Fibroblast of skin of scalp (primary cell): Measurements from ENCODE around the gene DLEC1.
"Not testable (repeated sequence)": the region's sequence is repeated elsewhere in the genome, so short reads cannot be mapped to it uniquely, and the experiment has no call there.

Experiments
- DNase-seq: peaks from one replicate; pipeline ENCODE4 v3.0.0-alpha.2; 2013

DLEC1 gene

DNA sequence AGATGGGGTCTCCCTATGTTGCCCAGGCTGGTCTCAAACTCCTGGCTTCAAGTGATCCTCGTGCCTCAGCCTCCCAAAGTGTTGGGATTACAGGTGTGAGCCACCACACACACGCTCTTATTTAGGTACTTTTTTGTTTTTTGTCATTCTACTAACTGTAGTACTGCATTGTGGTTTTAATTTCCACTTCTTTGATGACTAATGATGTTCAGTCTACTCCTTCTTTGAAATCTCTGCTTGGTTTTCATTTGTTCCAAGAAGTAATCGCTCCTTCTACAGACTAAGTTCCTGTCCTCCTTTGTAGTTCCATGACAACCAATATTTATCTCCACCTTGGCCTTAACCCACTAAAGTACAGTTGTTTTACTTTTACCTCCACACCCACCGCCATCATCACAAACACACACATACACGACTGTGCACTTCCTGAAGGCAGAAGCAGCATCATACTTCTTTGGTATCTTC lies 529 bp upstream of the DLEC1 start:
- no peak for DNase-seq

DNA sequence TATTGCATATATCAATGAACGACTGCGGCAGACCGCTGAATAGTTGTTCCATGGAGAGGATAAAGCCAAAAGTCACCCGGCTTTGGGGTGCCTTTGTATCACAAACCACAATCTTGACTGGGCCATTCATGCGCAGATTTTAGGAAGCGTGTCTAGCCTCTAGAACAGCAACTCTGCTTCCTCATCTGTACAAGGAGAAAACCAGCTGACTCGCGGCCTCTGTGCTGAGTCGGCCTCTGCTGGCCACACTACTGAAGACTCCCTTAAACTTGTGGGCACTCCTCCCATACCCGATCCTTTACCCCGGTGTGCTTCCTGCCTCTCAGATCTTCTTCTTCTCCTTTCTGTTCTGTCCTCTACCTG lies 872 bp downstream of the DLEC1 start:
- DNase-seq = peak; percentile 36

- DNase-seq = no peak
These were observed 1.4 kb downstream of the DLEC1 start for GRCh38 chr3:38040401-38040800.

GRCh38 chr3:38043486-38043885 lies 4.5 kb downstream of the DLEC1 start:
- no peak for DNase-seq

DNA sequence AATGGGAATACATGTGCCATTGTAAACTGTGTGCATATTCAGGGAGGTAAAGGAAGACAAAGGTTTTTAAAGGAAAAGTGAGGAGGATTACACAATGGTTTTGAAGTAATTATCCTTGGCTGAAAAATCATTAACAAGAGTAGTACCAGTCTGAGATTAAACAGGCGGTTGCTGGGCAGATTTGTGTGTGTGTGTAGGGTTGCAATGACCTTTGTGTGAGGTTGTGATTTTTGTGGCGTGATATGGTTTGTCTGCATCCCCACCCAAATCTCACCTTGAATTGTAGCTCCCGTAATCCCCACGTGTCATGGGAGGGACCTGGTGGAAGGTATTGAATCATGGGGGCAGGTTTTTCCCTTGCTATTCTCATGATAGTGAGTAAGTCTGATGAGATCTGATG lies 7.0 kb downstream of the DLEC1 start:
- DNase-seq = no peak

- DNase-seq = no peak
These were observed 7.8 kb downstream of the DLEC1 start for GRCh38 chr3:38046821-38047220.

- DNase-seq = no peak
These were observed 8.9 kb downstream of the DLEC1 start for GRCh38 chr3:38047896-38048295.

DNA sequence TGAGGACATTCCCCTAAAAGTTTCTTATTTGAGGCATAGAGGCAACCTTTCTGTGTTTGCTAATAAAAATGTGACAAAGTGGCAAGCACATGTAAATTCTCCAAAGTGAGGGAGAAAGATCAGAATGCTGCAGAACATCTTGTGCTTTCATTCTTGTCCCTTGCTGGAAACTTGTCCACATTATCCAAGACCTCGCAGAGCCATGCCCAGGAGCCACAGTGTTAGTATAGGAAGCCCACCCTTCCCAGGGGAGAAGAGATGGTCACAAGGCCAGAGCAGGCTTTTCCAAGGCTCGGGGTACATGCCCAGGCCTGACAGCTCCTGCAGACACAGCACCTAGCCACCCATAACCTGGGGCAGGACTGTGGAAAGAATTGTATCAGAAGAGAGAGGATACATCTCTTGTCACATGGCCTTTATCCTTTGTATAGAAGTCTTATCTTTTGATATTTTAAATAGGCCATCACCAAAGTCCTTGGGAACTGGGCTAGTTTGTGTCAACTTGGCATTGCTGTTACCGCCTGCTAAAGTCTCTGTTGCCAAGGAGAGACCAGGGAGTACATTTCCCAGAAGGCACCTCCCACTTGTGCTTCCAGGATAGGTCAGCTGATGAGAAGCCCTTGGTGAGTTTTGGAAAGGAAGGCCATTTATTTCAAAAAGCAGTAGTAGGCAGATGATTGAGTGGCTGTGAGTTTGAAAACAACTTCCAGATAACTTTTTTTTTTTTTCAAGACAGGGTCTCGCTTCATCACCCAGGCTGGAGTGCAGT lies 10.5 kb downstream of the DLEC1 start:
- no peak for DNase-seq

DNA sequence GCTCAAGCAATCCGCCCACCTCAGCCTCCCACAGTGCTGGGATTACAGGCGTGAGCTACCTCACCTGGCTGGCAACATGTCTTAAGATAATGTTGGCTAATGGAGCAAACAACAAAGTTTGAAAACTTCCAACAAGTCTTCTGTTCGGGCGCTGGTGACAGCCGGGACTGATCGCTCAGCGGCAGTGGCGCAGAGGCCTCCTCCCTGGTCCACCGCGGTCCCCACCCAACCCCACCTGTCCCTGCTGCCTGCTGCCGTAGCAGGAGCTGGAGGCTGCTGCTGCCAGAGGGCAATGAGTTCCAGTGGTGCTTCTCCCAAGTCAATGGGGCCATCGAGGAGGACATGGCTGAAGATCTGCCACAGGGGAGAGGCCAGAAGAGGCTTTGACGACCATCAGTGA lies 12.1 kb downstream of the DLEC1 start:
- DNase-seq = no peak

DNA sequence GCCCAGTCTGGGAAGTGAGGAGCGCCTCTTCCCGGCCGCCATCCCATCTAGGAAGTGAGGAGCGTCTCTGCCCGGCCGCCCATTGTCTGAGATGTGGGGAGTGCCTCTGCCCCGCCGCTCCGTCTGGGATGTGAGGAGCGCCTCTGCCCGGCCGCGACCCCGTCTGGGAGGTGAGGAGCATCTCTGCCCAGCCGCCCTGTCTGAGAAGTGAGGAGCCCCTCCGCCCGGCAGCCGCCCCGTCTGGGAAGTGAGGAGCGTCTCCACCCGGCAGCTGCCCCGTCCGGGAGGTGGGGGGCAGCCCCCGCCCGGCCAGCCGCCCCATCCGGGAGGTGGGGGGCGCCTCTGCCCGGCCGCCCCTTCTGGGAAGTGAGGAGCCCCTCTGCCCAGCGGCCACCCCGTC lies 14.3 kb downstream of the DLEC1 start:
- not testable (repeated sequence) for DNase-seq

- not testable (repeated sequence) for DNase-seq
These were observed 14.9 kb downstream of the DLEC1 start for GRCh38 chr3:38053813-38054498.

- no peak for DNase-seq
These were observed 15.5 kb downstream of the DLEC1 start for GRCh38 chr3:38054499-38055001.

GRCh38 chr3:38059148-38059547 lies 20.1 kb downstream of the DLEC1 start:
- DNase-seq = no peak

- DNase-seq = no peak
These were observed 20.6 kb downstream of the DLEC1 start for GRCh38 chr3:38059591-38059990.

GRCh38 chr3:38062809-38063208 lies 23.8 kb downstream of the DLEC1 start:
- DNase-seq = no peak

DNA sequence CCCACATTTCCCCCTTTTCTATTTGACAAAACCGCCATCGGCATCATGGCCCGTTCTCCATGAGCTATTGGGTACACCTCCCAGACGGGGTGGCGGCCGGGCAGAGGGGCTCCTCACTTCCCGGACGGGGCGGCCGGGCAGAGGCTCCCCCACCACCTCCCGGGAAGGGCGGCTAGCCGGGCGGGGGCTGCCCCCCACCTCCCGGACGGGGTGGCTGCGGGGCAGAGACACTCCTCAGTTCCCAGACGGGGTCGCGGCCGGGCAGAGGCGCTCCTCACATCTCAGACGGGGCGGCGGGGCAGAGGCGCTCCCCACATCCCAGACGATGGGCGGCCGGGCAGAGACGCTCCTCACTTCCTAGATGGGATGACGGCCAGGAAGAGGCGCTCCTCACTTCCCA lies 25.4 kb downstream of the DLEC1 start:
- DNase-seq = not testable (repeated sequence)

DNA sequence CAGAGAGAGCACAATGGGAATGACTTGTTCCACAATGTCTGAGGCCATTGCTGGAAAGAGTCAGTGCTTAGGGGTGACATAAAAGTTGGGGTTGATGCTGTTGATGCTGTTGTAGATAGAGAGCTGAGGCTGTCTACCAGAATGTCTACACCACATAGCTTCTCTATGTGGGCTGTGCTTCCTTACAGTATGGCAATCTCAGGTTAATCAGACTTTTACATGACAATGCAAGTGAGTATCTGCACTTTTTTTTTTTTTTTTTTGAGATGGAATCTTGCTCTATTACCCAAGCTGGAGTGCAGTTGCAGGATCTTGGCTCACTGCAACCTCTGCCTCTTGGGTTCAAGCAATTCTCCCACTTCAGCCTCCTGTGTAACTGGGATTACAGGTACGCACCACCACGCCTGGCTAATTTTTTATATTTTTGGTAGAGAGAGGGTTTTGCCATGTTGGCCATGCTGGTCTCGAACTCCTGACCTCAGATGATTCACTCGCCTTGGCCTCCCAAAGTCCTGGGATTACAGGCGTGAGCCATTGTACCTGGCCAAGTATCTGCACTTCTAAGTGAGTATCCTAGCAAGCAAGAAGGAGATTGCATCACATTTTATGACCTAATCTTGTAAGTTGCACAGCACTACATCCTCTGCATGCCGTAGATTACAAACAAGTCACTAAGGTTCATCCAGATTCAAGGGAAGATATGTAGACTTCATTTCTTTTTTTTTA lies 28.7 kb downstream of the DLEC1 start:
- no peak for DNase-seq

- DNase-seq = no peak
These were observed 31.0 kb downstream of the DLEC1 start for GRCh38 chr3:38070013-38070412.

- DNase-seq = not testable (repeated sequence)
These were observed 38.1 kb downstream of the DLEC1 start for GRCh38 chr3:38077073-38077472.

- not testable (repeated sequence) for DNase-seq
These were observed 43.3 kb downstream of the DLEC1 start for GRCh38 chr3:38082296-38082695.

- DNase-seq = not testable (repeated sequence)
These were observed 44.2 kb downstream of the DLEC1 start for GRCh38 chr3:38083254-38083653.

GRCh38 chr3:38083871-38084333 lies 44.9 kb downstream of the DLEC1 start:
- DNase-seq = no peak
